ENCODE data around the gene ADCY4. TPM values are rescaled to one million over a fixed set of nuclear protein-coding genes. Genes with fewer than 3 reads are reported as not detected.

ADCY4 gene
- total RNA-seq, 4 donors from 2014 or later, result 13.3 to 40.5 (median 22.6) TPM

- TF ChIP-seq EP300 (IDR thresholded peaks at IDR 0.05) (no peak), POLR2A (IDR thresholded peaks at IDR 0.05) (no peak), CTCF (IDR thresholded peaks at IDR 0.05) (no peak), POLR2AphosphoS5 (IDR thresholded peaks at IDR 0.05) (no peak)
- Histone ChIP-seq H3K9me3 (no peaks in the 10 kb centered on the region), H3K27ac (peak overlapping the region in 2 of 4 donors; percentile 28 to 30), H3K36me3 (peaks cover 0 to 2% of the 10 kb centered on the region in 2 donors), H3K4me1 (peaks cover 0 to 42% (median 0%) of the 10 kb centered on the region in 3 donors), H3K27me3 (peaks cover 65% of the 10 kb centered on the region), H3K4me3 (no peak overlapping the region)
- ATAC-seq, result no peak
- WGBS, 2 donors (ENCODE audit: low coverage in 1 of 2), result 80 to 94% methylated on average over 1 to 2 of the region's 3 CpGs
Observed at GRCh38 chr14:24317141-24317928, 17.5 kb downstream of the ADCY4 start.

- Histone ChIP-seq H3K9me3 (no peaks in the 10 kb centered on the region), H3K36me3 (peaks cover 0 to 2% of the 10 kb centered on the region in 2 donors), H3K4me3 (peak overlapping the region in 1 of 2 donors; percentile 4), H3K27me3 (peaks cover 65% of the 10 kb centered on the region), H3K27ac (peak overlapping the region in 3 of 4 donors; percentile 28 to 30 (median 28)), H3K4me1 (peaks cover 0 to 50% (median 0%) of the 10 kb centered on the region in 3 donors)
- ATAC-seq, result peak; percentile 9
- TF ChIP-seq POLR2AphosphoS5 (IDR thresholded peaks at IDR 0.05) (no peak), EP300 (IDR thresholded peaks at IDR 0.05) (no peak), POLR2A (IDR thresholded peaks at IDR 0.05) (no peak), CTCF (IDR thresholded peaks at IDR 0.05) (no peak)
- 54% methylated on average over 6 of the region's 18 CpGs; no CpG with 5 or more reads in 1 of the 2 donors for WGBS, 2 donors (ENCODE audit: low coverage in 1 of 2)
Observed at GRCh38 chr14:24316597-24316950, 18.3 kb downstream of the ADCY4 start.

- Histone ChIP-seq H3K27me3 (peaks cover 65% of the 10 kb centered on the region), H3K36me3 (peaks cover 0 to 2% of the 10 kb centered on the region in 2 donors), H3K27ac (peak overlapping the region in 3 of 4 donors; percentile 28 to 61 (median 30)), H3K9me3 (no peaks in the 10 kb centered on the region), H3K4me3 (peak overlapping the region in 1 of 2 donors; percentile 4), H3K4me1 (peaks cover 0 to 56% (median 0%) of the 10 kb centered on the region in 3 donors)
- WGBS, 2 donors (ENCODE audit: low coverage in 1 of 2), result 16% methylated on average over 13 of the region's 70 CpGs; no CpG with 5 or more reads in 1 of the 2 donors
- TF ChIP-seq POLR2A (IDR thresholded peaks at IDR 0.05), result peak in 1 of 2 donors; percentile 19
- no peak for TF ChIP-seq EP300 (IDR thresholded peaks at IDR 0.05)
- TF ChIP-seq CTCF (IDR thresholded peaks at IDR 0.05), result peak in 2 of 4 experiments; percentile 28 to 41
- peak; percentile 67 for ATAC-seq
Observed at GRCh38 chr14:24315807-24316596, 18.9 kb downstream of the ADCY4 start.

GRCh38 chr14:24315243-24315806 is 19.5 kb downstream of the ADCY4 start:
- Histone ChIP-seq H3K4me3 (no peak overlapping the region), H3K4me1 (peaks cover 0 to 62% (median 4%) of the 10 kb centered on the region in 3 donors), H3K9me3 (no peaks in the 10 kb centered on the region), H3K27ac (peak overlapping the region in 3 of 4 donors; percentile 28 to 61 (median 30)), H3K27me3 (peaks cover 60% of the 10 kb centered on the region), H3K36me3 (peaks cover 0 to 2% of the 10 kb centered on the region in 2 donors)
- TF ChIP-seq CTCF (IDR thresholded peaks at IDR 0.05) (no peak), EP300 (IDR thresholded peaks at IDR 0.05) (no peak), POLR2AphosphoS5 (IDR thresholded peaks at IDR 0.05) (no peak), POLR2A (IDR thresholded peaks at IDR 0.05) (no peak)
- WGBS, 2 donors (ENCODE audit: low coverage in 1 of 2), result 76 to 86% methylated on average over 1 to 3 of the region's 10 CpGs
- no peak for ATAC-seq

Measured in gastroesophageal sphincter (tissue), 4 donors.